HepG2 (cell line): ENCODE results near the gene TUBB2B. TPM values are rescaled to one million over a fixed set of nuclear protein-coding genes. Genes with fewer than 3 reads are reported as not detected.
A peak's percentile ranks its signal among the peaks of the same experiment; 100 is the strongest.

Experiments
- AGO2 ChIP-seq: fragments of 200-400 bp; formaldehyde crosslinking; optimal IDR thresholded peaks from 2 replicates; pipeline ENCODE3; 2017; ENCODE audit warnings: mild to moderate bottlenecking, low read depth, low read length, moderate library complexity
- IRF1 ChIP-seq: sonication (generic); formaldehyde crosslinking; IDR thresholded peaks from 2 replicates; pipeline ENCODE4 v1.4.0; 2020; ENCODE audit warnings: low read depth, mild to moderate bottlenecking, missing genetic modification reagents
- NFATC3 ChIP-seq: sonication (generic); formaldehyde crosslinking; IDR thresholded peaks from 2 replicates; pipeline ENCODE4 v1.5.1; 2020; ENCODE audit warnings: mild to moderate bottlenecking, missing genetic modification reagents
- NR2C2 ChIP-seq: sonication (generic); formaldehyde crosslinking; IDR thresholded peaks from 2 replicates; pipeline ENCODE4 v1.4.0; 2020; ENCODE audit warnings: missing genetic modification reagents, mild to moderate bottlenecking, moderate library complexity, borderline replicate concordance
- PAXIP1 ChIP-seq: sonication (generic); formaldehyde crosslinking; conservative IDR thresholded peaks from 2 replicates; pipeline ENCODE4 v1.4.0; 2020; ENCODE audit warnings: mild to moderate bottlenecking, missing genetic modification reagents, moderate library complexity
- RBM39 ChIP-seq: fragments of 200-400 bp; formaldehyde crosslinking; IDR thresholded peaks from one replicate; pipeline ENCODE4 v1.6.1; 2018; ENCODE audit warnings: antibody characterized with exemption, mild to moderate bottlenecking, low read depth, low read length; ENCODE audit not compliant: poor library complexity, severe bottlenecking
- ZBTB33 ChIP-seq: sonication (generic); formaldehyde crosslinking; IDR thresholded peaks from 2 replicates; pipeline ENCODE4 v1.4.0; 2020; ENCODE audit warnings: missing genetic modification reagents
- ZBTB42 ChIP-seq: sonication (generic); formaldehyde crosslinking; IDR thresholded peaks from 2 replicates; pipeline ENCODE4 v1.5.0; 2020; ENCODE audit warnings: mild to moderate bottlenecking, missing genetic modification reagents
- ZMYM2 ChIP-seq: sonication (generic); formaldehyde crosslinking; IDR thresholded peaks from 2 replicates; pipeline ENCODE4 v1.8.0; 2022; ENCODE audit warnings: mild to moderate bottlenecking, missing genetic modification reagents
- ZNF687 ChIP-seq: sonication (generic); formaldehyde crosslinking; IDR thresholded peaks from 2 replicates; pipeline ENCODE4 v1.5.1; 2020; ENCODE audit warnings: mild to moderate bottlenecking, missing genetic modification reagents, moderate library complexity
- polyA plus RNA-seq, 8 experiments: library from polyadenylated mRNA; depleted of rRNA in 3 of 8; stranded (reverse) in 7 of 8; unstranded in 1 of 8; fragments of >200 nt; fragmentation: Illumina TruSeq in 4 of 8; extraction: Trizol in 4 of 8; gene quantifications; 2 replicates each; pipeline versions ENCODE4 v1.2.1 to v1.2.3, GENCODE V29; 2011 to 2016; ENCODE audit warnings: low read depth in 4 of 8, missing spikeins in 1 of 8, mixed read lengths in 1 of 8; ENCODE audit not compliant: insufficient read depth in 1 of 8
- total RNA-seq, 5 experiments: library from RNA; depleted of rRNA; stranded (reverse); fragments of >200 nt; fragmentation: Illumina TruSeq; extraction: Trizol; gene quantifications; 2 replicates each; pipeline ENCODE4 v1.2.3, GENCODE V29; 2016; ENCODE audit warnings: low read depth in 1 of 5
- TF ChIP-seq, protein P1 (sequence below): sonication (generic); formaldehyde crosslinking; IDR thresholded peaks from 2 replicates; pipeline ENCODE4 v1.4.0; 2020; ENCODE audit warnings: missing genetic modification reagents

Gene TUBB2B
- total and polyA plus RNA-seq, 2 of the 13 experiments (the other 11 are each of a cell fraction or from before 2014, with no cell fraction given) = 10.3 to 23.6 TPM

GRCh38 chr6:3272911-3273547 lies 45.6 kb upstream of the TUBB2B start (continued):
- TF ChIP-seq, protein P1, sequence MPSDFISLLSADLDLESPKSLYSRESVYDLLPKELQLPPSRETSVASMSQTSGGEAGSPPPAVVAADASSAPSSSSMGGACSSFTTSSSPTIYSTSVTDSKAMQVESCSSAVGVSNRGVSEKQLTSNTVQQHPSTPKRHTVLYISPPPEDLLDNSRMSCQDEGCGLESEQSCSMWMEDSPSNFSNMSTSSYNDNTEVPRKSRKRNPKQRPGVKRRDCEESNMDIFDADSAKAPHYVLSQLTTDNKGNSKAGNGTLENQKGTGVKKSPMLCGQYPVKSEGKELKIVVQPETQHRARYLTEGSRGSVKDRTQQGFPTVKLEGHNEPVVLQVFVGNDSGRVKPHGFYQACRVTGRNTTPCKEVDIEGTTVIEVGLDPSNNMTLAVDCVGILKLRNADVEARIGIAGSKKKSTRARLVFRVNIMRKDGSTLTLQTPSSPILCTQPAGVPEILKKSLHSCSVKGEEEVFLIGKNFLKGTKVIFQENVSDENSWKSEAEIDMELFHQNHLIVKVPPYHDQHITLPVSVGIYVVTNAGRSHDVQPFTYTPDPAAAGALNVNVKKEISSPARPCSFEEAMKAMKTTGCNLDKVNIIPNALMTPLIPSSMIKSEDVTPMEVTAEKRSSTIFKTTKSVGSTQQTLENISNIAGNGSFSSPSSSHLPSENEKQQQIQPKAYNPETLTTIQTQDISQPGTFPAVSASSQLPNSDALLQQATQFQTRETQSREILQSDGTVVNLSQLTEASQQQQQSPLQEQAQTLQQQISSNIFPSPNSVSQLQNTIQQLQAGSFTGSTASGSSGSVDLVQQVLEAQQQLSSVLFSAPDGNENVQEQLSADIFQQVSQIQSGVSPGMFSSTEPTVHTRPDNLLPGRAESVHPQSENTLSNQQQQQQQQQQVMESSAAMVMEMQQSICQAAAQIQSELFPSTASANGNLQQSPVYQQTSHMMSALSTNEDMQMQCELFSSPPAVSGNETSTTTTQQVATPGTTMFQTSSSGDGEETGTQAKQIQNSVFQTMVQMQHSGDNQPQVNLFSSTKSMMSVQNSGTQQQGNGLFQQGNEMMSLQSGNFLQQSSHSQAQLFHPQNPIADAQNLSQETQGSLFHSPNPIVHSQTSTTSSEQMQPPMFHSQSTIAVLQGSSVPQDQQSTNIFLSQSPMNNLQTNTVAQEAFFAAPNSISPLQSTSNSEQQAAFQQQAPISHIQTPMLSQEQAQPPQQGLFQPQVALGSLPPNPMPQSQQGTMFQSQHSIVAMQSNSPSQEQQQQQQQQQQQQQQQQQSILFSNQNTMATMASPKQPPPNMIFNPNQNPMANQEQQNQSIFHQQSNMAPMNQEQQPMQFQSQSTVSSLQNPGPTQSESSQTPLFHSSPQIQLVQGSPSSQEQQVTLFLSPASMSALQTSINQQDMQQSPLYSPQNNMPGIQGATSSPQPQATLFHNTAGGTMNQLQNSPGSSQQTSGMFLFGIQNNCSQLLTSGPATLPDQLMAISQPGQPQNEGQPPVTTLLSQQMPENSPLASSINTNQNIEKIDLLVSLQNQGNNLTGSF (CRISPR knock-in tag) = no peak
- no peak for TF ChIP-seq NR2C2 (CRISPR knock-in tag)
- no peak for TF ChIP-seq PAXIP1 (CRISPR knock-in tag)
- TF ChIP-seq NFATC3 (CRISPR knock-in tag) = no peak
- TF ChIP-seq ZBTB33 (CRISPR knock-in tag) = 0 out of 2 replicates have a peak, but pooled peaks have one; percentile 20
- TF ChIP-seq IRF1 (CRISPR knock-in tag) = no peak
- TF ChIP-seq ZNF687 (CRISPR knock-in tag) = peak; percentile 8; the same call in 1 of the 2 replicates
- TF ChIP-seq ZMYM2 (CRISPR knock-in tag) = no peak
- no peak for TF ChIP-seq ZBTB42 (CRISPR knock-in tag)
- TF ChIP-seq RBM39 = peak; percentile 26
- peak; percentile 98 for TF ChIP-seq AGO2
